ENCODE results near the gene BEND6.

DNA sequence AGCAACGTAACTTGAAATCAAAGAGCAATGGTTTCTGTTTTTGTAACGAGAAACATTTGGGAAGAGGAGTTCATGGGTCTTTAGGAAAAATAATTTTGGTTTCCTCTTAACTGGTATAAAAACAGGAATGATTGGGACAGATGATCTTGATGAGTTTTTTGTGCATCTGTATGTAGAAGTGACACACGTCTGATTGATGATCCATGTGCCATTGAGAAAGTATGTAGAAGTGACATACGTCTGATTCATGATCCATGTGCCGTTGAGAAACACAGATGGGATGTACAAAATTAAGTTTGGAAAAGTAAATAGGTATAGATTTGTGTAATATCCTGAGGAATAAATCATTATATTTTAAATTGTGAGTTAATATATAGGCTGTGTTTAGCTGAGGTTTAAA is 93.7 kb downstream of the BEND6 start:
- TF ChIP-seq, protein P1, sequence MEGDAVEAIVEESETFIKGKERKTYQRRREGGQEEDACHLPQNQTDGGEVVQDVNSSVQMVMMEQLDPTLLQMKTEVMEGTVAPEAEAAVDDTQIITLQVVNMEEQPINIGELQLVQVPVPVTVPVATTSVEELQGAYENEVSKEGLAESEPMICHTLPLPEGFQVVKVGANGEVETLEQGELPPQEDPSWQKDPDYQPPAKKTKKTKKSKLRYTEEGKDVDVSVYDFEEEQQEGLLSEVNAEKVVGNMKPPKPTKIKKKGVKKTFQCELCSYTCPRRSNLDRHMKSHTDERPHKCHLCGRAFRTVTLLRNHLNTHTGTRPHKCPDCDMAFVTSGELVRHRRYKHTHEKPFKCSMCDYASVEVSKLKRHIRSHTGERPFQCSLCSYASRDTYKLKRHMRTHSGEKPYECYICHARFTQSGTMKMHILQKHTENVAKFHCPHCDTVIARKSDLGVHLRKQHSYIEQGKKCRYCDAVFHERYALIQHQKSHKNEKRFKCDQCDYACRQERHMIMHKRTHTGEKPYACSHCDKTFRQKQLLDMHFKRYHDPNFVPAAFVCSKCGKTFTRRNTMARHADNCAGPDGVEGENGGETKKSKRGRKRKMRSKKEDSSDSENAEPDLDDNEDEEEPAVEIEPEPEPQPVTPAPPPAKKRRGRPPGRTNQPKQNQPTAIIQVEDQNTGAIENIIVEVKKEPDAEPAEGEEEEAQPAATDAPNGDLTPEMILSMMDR (IDR thresholded peaks at IDR 0.05): no peak
- TF ChIP-seq POLR2A (IDR thresholded peaks at IDR 0.05): no peak
